ENCODE data around the gene B3GNT5.

Gene B3GNT5

GRCh38 chr3:183291497-183292031, 38.5 kb downstream of the B3GNT5 start:
- DNase-seq (ENCODE audit: low spot score) = peak; percentile 27

- no peak for DNase-seq (ENCODE audit: low spot score)
Measured at GRCh38 chr3:183293966-183294365, 40.9 kb downstream of the B3GNT5 start.

GRCh38 chr3:183295211-183295610, 42.2 kb downstream of the B3GNT5 start:
- peak; percentile 36 for DNase-seq (ENCODE audit: low spot score)

GRCh38 chr3:183296944-183297343, 43.9 kb downstream of the B3GNT5 start:
- DNase-seq (ENCODE audit: low spot score) = no peak

GRCh38 chr3:183298701-183299153, 45.7 kb downstream of the B3GNT5 start:
- DNase-seq (ENCODE audit: low spot score) = no peak

GRCh38 chr3:183299976-183300375, 46.9 kb downstream of the B3GNT5 start:
- DNase-seq (ENCODE audit: low spot score) = no peak

GRCh38 chr3:183300996-183301562, 48.0 kb downstream of the B3GNT5 start:
- DNase-seq (ENCODE audit: low spot score) = no peak

GRCh38 chr3:183301937-183302580, 49.0 kb downstream of the B3GNT5 start:
- no peak for DNase-seq (ENCODE audit: low spot score)

GRCh38 chr3:183303690-183304089, 50.6 kb downstream of the B3GNT5 start:
- DNase-seq (ENCODE audit: low spot score) = no peak

GRCh38 chr3:183306798-183307671, 54.0 kb downstream of the B3GNT5 start:
- DNase-seq (ENCODE audit: low spot score) = no peak

GRCh38 chr3:183307749-183308148, 54.7 kb downstream of the B3GNT5 start:
- no peak for DNase-seq (ENCODE audit: low spot score)

GRCh38 chr3:183308751-183309150, 55.7 kb downstream of the B3GNT5 start:
- DNase-seq (ENCODE audit: low spot score) = no peak

- DNase-seq (ENCODE audit: low spot score) = no peak
Measured at GRCh38 chr3:183309276-183309675, 56.2 kb downstream of the B3GNT5 start.

- no peak for DNase-seq (ENCODE audit: low spot score)
Measured at GRCh38 chr3:183310936-183311335, 57.9 kb downstream of the B3GNT5 start.

- DNase-seq (ENCODE audit: low spot score) = no peak
Measured at GRCh38 chr3:183312433-183312832, 59.4 kb downstream of the B3GNT5 start.

- DNase-seq (ENCODE audit: low spot score) = no peak
Measured at GRCh38 chr3:183313351-183313750, 60.3 kb downstream of the B3GNT5 start.

- no peak for DNase-seq (ENCODE audit: low spot score)
Measured at GRCh38 chr3:183313764-183314163, 60.7 kb downstream of the B3GNT5 start.

GRCh38 chr3:183315739-183316138, 62.7 kb downstream of the B3GNT5 start:
- DNase-seq (ENCODE audit: low spot score) = no peak

- DNase-seq (ENCODE audit: low spot score) = no peak
Measured at GRCh38 chr3:183317271-183317670, 64.2 kb downstream of the B3GNT5 start.

- no peak for DNase-seq (ENCODE audit: low spot score)
Measured at GRCh38 chr3:183317886-183318865, 65.1 kb downstream of the B3GNT5 start.

GRCh38 chr3:183318877-183319276, 65.8 kb downstream of the B3GNT5 start:
- DNase-seq (ENCODE audit: low spot score) = no peak

GRCh38 chr3:183319371-183319770, 66.3 kb downstream of the B3GNT5 start:
- no peak for DNase-seq (ENCODE audit: low spot score)
